Measurements from ENCODE around the gene ZC2HC1B. TPM values are rescaled to one million over a fixed set of nuclear protein-coding genes. Genes with fewer than 3 reads are reported as not detected.

ZC2HC1B gene
- total RNA-seq, 1 experiment from 2014 or later, result not detected

DNA sequence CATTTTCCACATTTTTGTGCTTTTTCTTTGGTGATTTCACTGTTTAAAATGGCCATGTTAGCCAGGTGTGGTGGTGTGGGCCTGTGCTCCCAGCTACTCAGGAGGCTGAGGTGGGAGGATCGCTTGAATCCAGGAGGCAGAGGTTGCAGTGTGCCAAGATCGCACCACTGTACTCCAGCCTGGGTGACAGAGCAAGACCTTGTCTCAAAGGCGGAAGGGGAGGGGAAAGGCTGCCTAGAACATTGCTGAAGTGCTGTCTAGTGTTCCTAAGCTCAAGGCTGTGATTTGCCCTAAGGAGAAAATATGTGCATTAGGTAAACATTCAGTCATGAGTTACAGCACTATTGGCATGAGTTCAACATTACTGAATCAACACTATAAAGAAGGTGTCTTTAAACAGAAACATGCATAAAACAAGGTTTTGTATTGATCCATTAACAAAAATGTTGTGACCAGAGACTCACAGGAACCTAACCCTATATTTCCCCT, 14.0 kb downstream of the ZC2HC1B start:
- Mint-ChIP-seq H3K36me3 (ENCODE audit: insufficient read depth, unreplicated experiment) (no peaks in the 10 kb centered on the region), H3K4me3 (ENCODE audit: unreplicated experiment) (no peak overlapping the region), H3K27me3 (ENCODE audit: insufficient read depth, unreplicated experiment) (peaks cover 1% of the 10 kb centered on the region), H3K27ac (ENCODE audit: unreplicated experiment) (no peak overlapping the region), H3K4me1 (ENCODE audit: low read depth, unreplicated experiment) (no peaks in the 10 kb centered on the region), H3K9me3 (ENCODE audit: unreplicated experiment) (peaks cover 20% of the 10 kb centered on the region)
- TF ChIP-seq, protein P1, sequence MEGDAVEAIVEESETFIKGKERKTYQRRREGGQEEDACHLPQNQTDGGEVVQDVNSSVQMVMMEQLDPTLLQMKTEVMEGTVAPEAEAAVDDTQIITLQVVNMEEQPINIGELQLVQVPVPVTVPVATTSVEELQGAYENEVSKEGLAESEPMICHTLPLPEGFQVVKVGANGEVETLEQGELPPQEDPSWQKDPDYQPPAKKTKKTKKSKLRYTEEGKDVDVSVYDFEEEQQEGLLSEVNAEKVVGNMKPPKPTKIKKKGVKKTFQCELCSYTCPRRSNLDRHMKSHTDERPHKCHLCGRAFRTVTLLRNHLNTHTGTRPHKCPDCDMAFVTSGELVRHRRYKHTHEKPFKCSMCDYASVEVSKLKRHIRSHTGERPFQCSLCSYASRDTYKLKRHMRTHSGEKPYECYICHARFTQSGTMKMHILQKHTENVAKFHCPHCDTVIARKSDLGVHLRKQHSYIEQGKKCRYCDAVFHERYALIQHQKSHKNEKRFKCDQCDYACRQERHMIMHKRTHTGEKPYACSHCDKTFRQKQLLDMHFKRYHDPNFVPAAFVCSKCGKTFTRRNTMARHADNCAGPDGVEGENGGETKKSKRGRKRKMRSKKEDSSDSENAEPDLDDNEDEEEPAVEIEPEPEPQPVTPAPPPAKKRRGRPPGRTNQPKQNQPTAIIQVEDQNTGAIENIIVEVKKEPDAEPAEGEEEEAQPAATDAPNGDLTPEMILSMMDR (IDR thresholded peaks at IDR 0.05; ENCODE audit: insufficient read depth in 1 of 2, low read depth in 1 of 2, low read length in 1 of 2, severe bottlenecking in 1 of 2, unreplicated experiment in 1 of 2), result no peak
- ChIA-PET CTCF (no interaction called here), POLR2A (no interaction called here)
- Histone ChIP-seq H3K27me3 (replicated peaks; ENCODE audit: control insufficient read depth, insufficient read depth, low read length) (no peaks in the 10 kb centered on the region), H3K4me3 (ENCODE audit: low read depth, low read length) (no peak overlapping the region), H3K9me3 (no peaks in the 10 kb centered on the region; the same call in 1 of the 2 replicates), H3K4me1 (no peaks in the 10 kb centered on the region), H3K36me3 (ENCODE audit: control insufficient read depth, insufficient read depth, low read length) (no peaks in the 10 kb centered on the region)
- no TSS peak for BruUV-seq (replicated peaks)
- no peak for DNase-seq
- intact Hi-C loops (cut with micrococcal nuclease; ENCODE audit: unreplicated experiment), result no loop called here

DNA sequence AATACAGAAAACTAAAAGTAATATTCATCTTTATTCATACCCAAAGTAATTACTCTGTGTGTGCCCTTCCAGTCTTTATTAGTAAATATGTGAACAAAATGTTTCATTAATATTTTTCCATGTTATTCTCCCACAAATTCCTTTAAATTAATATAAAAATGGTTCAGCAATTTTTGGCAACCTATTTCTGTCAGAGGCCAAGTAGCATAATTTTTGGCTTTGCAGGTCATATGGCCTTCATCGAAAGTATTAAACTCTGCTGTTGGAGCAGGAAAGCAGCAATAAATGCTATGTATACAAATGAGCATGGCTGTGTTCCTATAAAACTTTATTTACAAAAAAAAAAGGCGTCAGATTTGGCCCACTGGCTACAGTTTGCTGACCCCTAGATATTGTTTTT, 16.1 kb downstream of the ZC2HC1B start:
- ChIA-PET POLR2A (no interaction called here), CTCF (no interaction called here)
- no peak for DNase-seq
- BruUV-seq (replicated peaks), result no TSS peak
- H3K36me3 Mint-ChIP-seq (ENCODE audit: insufficient read depth, unreplicated experiment), result no peaks in the 10 kb centered on the region
- intact Hi-C loops (cut with micrococcal nuclease; ENCODE audit: unreplicated experiment), result no loop called here
- no peak overlapping the region for H3K4me3 ChIP-seq (ENCODE audit: low read depth, low read length)
- H3K27me3 ChIP-seq (replicated peaks; ENCODE audit: control insufficient read depth, insufficient read depth, low read length), result no peaks in the 10 kb centered on the region
- no peak overlapping the region for H3K27ac Mint-ChIP-seq (ENCODE audit: unreplicated experiment)
- H3K36me3 ChIP-seq (ENCODE audit: control insufficient read depth, insufficient read depth, low read length), result no peaks in the 10 kb centered on the region
- no peaks in the 10 kb centered on the region; the same call in 1 of the 2 replicates for H3K9me3 ChIP-seq
- H3K4me1 Mint-ChIP-seq (ENCODE audit: low read depth, unreplicated experiment), result no peaks in the 10 kb centered on the region
- peaks cover 6% of the 10 kb centered on the region for H3K27me3 Mint-ChIP-seq (ENCODE audit: insufficient read depth, unreplicated experiment)
- TF ChIP-seq, protein P1 (IDR thresholded peaks at IDR 0.05; ENCODE audit: insufficient read depth in 1 of 2, low read depth in 1 of 2, low read length in 1 of 2, severe bottlenecking in 1 of 2, unreplicated experiment in 1 of 2), result no peak
- no peak overlapping the region for H3K4me3 Mint-ChIP-seq (ENCODE audit: unreplicated experiment)
- H3K4me1 ChIP-seq, result no peaks in the 10 kb centered on the region
- peaks cover 5% of the 10 kb centered on the region for H3K9me3 Mint-ChIP-seq (ENCODE audit: unreplicated experiment)

DNA sequence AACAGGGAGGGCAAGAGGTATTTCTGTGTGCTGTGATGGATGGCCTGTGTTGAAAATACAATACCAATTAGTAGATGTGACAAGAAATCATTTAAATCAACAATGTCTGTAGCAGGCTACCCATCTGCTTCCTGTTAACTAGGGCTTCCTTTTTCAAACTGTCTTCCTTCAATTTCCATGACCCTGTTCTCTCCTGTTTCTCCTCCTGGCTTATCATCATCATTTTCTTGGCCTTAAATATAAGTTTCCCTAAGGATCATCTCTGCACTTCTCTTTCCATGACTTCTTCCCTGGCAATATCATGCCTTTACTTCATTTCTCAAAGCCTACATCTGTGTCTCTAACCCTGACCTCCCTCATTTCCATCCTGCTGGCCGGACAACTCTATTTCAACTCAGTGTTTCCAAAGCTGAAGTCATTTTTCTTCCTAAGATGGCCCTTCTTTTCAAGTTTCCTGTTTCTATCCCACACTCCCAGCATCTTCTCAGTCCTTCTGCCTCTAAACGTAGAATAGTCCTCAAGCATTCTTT, 18.2 kb downstream of the ZC2HC1B start:
- Histone ChIP-seq H3K9me3 (no peaks in the 10 kb centered on the region; the same call in 1 of the 2 replicates), H3K4me3 (ENCODE audit: low read depth, low read length) (no peak overlapping the region), H3K4me1 (no peaks in the 10 kb centered on the region), H3K36me3 (ENCODE audit: control insufficient read depth, insufficient read depth, low read length) (no peaks in the 10 kb centered on the region), H3K27me3 (replicated peaks; ENCODE audit: control insufficient read depth, insufficient read depth, low read length) (no peaks in the 10 kb centered on the region)
- CTCF ChIA-PET, result no interaction called here
- Mint-ChIP-seq H3K4me3 (ENCODE audit: unreplicated experiment) (no peak overlapping the region), H3K27ac (ENCODE audit: unreplicated experiment) (no peak overlapping the region), H3K9me3 (ENCODE audit: unreplicated experiment) (no peaks in the 10 kb centered on the region), H3K36me3 (ENCODE audit: insufficient read depth, unreplicated experiment) (no peaks in the 10 kb centered on the region), H3K4me1 (ENCODE audit: low read depth, unreplicated experiment) (no peaks in the 10 kb centered on the region), H3K27me3 (ENCODE audit: insufficient read depth, unreplicated experiment) (peaks cover 6% of the 10 kb centered on the region)
- POLR2A ChIA-PET, result no interaction called here
- DNase-seq, result no peak
- TF ChIP-seq, protein P1 (IDR thresholded peaks at IDR 0.05; ENCODE audit: insufficient read depth in 1 of 2, low read depth in 1 of 2, low read length in 1 of 2, severe bottlenecking in 1 of 2, unreplicated experiment in 1 of 2), result no peak
- no TSS peak for BruUV-seq (replicated peaks)
- intact Hi-C loops (cut with micrococcal nuclease; ENCODE audit: unreplicated experiment), result no loop called here

Data from Caco-2 (cell line).